ENCODE data around the gene SIVA1.

SIVA1 gene

DNA sequence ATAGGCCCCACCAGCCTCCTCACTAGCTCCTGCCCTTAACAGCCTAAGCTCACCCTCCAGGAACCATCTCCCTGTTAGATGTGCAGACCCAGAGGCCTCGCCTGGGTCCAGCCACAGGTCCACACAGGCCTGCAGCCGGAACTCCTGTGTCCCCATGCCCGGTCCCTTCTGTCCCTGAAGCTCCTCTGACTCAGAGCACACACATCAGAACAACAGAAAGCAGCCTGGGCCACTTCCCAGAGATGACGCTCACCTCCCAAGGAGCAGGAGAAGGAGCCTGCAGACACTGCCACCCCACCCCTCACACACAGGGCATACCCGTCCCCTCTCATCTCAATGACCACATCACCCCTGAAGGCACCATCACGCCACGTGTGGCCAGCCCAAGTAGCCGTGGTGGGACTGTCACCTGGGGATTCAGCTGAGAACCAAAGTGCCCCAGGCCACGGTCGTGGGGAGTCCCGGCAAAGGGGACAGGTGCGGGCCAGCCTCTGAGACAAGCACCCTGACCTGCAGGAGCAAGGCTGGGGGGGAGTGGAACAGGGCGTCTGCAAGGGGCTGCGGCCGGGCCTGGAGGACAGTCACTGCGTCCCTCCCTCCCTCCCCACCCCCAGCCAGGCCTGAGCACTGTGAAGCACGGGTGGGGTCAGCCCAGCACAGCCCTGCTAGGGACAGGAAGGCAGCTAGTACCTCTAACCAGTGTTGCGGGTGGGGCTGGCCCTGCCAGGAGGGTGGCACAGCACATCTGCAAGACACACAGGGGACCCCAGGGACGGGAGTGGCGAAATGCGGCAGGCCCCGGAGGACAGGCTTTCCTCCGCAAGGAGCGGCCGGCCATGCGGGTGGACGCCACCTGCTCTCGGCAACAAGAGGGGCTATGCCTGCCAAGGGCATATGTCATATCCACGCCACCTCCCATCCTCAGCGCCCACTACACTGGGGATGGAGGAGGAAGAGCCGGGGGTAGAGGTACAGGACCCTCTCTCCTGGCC is 37.1 kb downstream of the SIVA1 start:
- Mint-ChIP-seq H3K4me3 (no peak overlapping the region), H3K9me3 (no peaks in the 10 kb centered on the region), H3K27me3 (ENCODE audit: low read depth) (no peaks in the 10 kb centered on the region), H3K27ac (no peak overlapping the region), H3K4me1 (ENCODE audit: low read depth) (peaks cover 21% of the 10 kb centered on the region), H3K36me3 (ENCODE audit: low read depth) (peaks cover 13% of the 10 kb centered on the region)
- DNase-seq (ENCODE audit: low spot score): no peak

DNA sequence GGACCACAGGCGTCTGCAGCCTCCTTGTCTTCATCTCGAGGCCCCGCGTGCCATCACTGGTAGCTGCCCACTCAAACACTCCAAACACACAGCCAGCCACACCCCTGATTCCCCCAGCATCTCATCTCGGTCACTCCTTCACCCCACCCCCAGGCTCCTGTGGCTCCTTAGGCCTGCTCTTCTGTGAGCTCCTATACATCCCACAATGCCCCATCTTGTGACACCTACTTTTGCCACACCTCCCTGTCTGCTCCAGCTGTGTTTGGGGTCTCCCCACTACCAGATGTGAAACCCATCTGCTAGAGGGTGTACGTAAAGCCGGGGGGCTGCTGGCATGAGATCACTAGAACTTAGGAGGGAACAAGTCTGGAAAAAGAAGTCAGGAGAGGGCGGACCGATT is 38.5 kb downstream of the SIVA1 start:
- Mint-ChIP-seq H3K4me1 (ENCODE audit: low read depth) (peaks cover 25% of the 10 kb centered on the region), H3K27me3 (ENCODE audit: low read depth) (no peaks in the 10 kb centered on the region), H3K4me3 (peak overlapping the region; percentile 27), H3K9me3 (no peaks in the 10 kb centered on the region), H3K36me3 (ENCODE audit: low read depth) (peaks cover 13% of the 10 kb centered on the region), H3K27ac (no peak overlapping the region)
- DNase-seq (ENCODE audit: low spot score): no peak

DNA sequence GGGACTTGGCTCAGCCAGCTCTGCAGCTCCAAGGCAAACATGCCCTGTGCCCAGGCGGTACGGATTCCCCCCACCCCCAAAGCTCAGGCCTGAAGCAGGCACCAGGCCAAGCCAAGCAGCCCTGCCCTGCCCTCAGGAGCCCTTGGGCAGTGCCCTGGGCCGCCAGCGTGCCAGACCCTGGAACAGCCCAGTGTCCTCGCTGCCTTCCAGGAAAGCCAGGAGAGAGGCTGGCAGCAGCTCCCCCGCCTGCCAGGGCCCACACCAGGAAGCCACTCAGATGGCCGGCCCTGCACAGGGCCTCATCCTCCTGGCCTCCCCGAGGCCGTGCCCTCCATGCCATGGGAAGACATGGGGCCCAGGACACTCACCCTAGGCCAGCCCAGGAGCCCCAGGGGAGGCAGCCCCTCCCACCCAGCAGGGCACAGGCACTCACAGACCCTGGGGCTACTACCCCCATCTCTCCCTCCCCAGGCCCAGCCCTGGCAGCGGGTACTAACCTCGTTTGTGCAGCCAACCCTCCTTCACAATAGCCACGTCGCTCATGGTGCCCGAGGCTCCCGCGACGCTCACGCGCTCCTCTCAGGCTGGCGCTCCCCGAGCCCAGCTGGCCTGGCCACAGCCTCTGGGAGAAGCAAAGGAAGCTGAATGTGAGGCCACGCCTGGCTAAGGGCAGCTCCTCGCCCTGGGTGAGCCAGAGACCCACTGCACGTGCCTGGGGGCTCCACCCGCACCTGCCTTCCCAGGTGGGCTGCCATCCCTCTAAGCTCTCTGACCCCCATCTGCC is 39.3 kb downstream of the SIVA1 start:
- Mint-ChIP-seq H3K27me3 (ENCODE audit: low read depth) (no peaks in the 10 kb centered on the region), H3K9me3 (no peaks in the 10 kb centered on the region), H3K4me1 (ENCODE audit: low read depth) (peaks cover 25% of the 10 kb centered on the region), H3K27ac (no peak overlapping the region), H3K4me3 (no peak overlapping the region), H3K36me3 (ENCODE audit: low read depth) (peaks cover 13% of the 10 kb centered on the region)
- DNase-seq (ENCODE audit: low spot score): no peak

DNA sequence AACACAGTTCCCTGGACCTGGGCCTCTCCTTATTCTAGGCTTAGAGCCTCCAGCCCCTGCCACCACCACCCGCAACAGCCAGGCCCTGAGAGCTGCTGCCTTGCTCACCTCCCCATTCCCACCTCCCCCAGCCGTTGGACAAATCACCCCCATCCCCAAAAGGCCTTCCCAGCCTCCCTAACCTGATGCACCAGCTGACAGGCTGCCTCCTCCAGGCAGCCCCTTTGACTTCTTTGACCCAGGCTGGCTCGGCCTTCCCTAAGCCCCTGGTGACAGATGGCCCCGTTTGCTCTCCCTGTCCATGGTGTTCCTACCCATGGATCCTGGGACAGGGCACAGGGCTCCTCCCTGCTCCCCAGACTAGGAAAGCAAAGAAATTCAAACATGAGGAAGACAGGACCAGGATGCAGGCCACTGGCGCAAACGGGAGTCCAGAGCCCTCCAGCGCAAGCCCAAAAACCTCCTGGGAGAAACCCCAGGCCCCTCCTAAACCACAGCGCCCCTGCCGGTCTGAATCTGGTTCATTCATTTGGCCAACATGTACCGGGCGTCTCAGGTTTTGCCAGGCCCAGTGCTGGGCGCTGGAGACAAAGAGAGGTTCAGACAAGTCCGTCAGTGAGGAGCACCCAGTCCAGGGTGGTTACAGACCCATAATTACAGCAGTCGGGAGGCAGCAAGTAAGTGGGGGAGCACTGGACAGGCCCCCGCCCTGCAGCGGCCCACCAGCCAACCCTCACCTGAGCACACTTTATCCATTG is 40.2 kb downstream of the SIVA1 start:
- H3K27me3 Mint-ChIP-seq (ENCODE audit: low read depth): no peaks in the 10 kb centered on the region
- peaks cover 13% of the 10 kb centered on the region for H3K36me3 Mint-ChIP-seq (ENCODE audit: low read depth)
- peak overlapping the region; percentile 20 for H3K27ac Mint-ChIP-seq
- H3K4me3 Mint-ChIP-seq: peak overlapping the region; percentile 91
- H3K4me1 Mint-ChIP-seq (ENCODE audit: low read depth): peaks cover 25% of the 10 kb centered on the region
- no peaks in the 10 kb centered on the region for H3K9me3 Mint-ChIP-seq
- DNase-seq (ENCODE audit: low spot score): no peak

DNA sequence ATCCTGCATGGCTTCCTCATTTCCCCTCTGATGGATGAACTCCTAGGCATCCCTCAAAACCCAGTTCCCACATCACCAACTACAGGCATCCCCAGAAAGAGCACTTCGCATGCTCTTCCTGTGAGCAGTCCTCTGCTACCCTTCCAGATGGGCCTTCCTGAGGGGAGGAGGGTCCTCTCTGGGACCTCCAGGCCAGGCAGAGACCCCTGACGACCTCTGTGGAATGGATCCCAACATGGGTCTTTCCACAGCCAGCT is 40.7 kb downstream of the SIVA1 start:
- Mint-ChIP-seq H3K4me1 (ENCODE audit: low read depth) (peaks cover 27% of the 10 kb centered on the region), H3K27ac (peak overlapping the region; percentile 20), H3K9me3 (no peaks in the 10 kb centered on the region), H3K27me3 (ENCODE audit: low read depth) (no peaks in the 10 kb centered on the region), H3K4me3 (peak overlapping the region; percentile 91), H3K36me3 (ENCODE audit: low read depth) (peaks cover 13% of the 10 kb centered on the region)
- DNase-seq (ENCODE audit: low spot score): no peak

DNA sequence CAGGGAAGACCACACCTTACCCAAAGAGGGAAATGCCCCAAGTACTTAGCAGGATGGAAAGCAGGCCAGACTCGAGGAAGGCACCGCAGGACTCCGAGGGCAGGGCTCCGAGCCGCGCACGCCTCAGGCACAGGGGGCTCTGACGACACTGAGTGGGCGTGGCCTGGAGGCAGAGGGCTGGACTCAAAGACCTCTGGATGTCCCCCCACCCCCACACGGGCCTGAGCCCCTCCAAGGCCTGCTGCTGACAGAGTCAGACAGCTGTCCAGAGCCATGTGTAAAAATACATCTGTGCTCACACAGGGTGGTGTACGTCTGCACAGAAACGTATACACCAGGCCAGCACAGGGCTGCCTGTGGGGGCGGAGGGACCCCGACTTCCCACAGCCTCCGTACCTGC is 41.2 kb downstream of the SIVA1 start:
- DNase-seq (ENCODE audit: low spot score): peak; percentile 33
- Mint-ChIP-seq H3K9me3 (no peaks in the 10 kb centered on the region), H3K4me3 (peak overlapping the region; percentile 91), H3K4me1 (ENCODE audit: low read depth) (peaks cover 32% of the 10 kb centered on the region), H3K36me3 (ENCODE audit: low read depth) (peaks cover 13% of the 10 kb centered on the region), H3K27me3 (ENCODE audit: low read depth) (no peaks in the 10 kb centered on the region), H3K27ac (peak overlapping the region; percentile 75)

DNA sequence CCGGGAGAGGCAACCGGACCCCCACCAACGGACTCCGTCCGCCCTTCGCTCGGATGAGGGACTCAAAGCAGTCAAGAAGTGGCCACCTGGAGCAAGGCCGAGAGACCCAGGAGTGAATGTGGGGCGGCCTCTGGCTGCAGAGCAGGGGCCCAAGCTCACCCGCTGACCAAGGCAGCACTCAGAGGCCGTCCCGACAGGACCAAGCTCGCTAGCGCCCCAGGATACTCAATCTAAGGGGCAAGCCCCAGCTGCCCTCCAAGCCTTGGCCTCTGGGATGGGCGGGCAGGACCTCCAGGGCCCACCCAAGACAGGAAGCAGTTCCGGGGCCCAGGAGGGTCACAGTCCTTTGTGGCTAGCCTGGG is 41.7 kb downstream of the SIVA1 start:
- Mint-ChIP-seq H3K9me3 (no peaks in the 10 kb centered on the region), H3K36me3 (ENCODE audit: low read depth) (peaks cover 13% of the 10 kb centered on the region), H3K4me1 (ENCODE audit: low read depth) (peaks cover 34% of the 10 kb centered on the region), H3K4me3 (peak overlapping the region; percentile 91), H3K27ac (peak overlapping the region; percentile 77), H3K27me3 (ENCODE audit: low read depth) (peaks cover 2% of the 10 kb centered on the region)
- DNase-seq (ENCODE audit: low spot score): no peak

DNA sequence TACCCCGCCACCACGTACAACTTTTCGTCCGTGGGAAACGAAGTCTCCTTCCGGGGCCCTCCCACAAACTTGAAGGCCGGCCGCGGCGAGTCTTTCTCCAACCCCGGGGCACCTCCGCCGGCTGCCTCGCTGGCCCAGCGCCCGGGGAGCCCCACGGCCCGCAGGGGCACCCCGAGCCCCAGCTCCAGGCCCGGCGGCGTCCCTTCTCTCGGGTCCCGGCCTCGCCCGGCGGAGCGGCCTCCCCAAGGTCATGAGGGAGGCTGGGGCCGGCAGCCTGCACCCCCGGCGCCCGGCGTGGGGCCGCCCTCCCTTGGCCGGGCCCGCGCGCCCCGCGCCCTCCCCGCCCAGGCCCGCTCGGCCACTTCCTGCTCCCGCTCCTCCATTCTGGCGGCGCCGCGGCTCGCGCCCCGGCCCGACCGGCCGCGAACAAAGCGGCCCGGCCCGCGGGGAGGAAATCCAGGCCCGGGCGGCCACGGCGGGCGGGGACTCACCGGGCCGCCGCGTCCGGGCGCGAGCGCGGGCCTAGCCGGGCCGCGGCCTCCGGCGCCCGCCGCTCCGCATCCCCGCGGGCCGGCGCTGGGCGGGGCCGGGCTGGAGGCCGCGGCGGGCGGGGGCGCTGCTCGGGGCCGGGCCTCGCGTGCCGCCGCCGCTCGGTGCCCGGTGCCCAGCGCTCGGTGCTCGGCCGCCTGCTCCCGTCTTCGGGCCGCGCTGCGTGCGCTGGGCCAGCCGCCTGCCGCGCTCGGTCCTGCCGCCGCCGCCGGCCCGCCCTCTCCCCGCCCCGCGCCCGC is 42.2 kb downstream of the SIVA1 start, which contains the start of gene AKT1:
Gene AKT1 (minus strand): TSS at position 756 of the 788 bp plus-strand sequence. CDS start 3,105 bp downstream, outside the sequence.
- H3K36me3 Mint-ChIP-seq (ENCODE audit: low read depth): peaks cover 13% of the 10 kb centered on the region
- H3K4me1 Mint-ChIP-seq (ENCODE audit: low read depth): peaks cover 37% of the 10 kb centered on the region
- H3K27ac Mint-ChIP-seq: peak within 1 kb of the TSS; percentile 77
- DNase-seq (ENCODE audit: low spot score): peak; percentile 43
- peaks cover 3% of the 10 kb centered on the region for H3K27me3 Mint-ChIP-seq (ENCODE audit: low read depth)
- peak within 1 kb of the TSS; percentile 91 for H3K4me3 Mint-ChIP-seq
- H3K9me3 Mint-ChIP-seq: no peaks in the 10 kb centered on the region

DNA sequence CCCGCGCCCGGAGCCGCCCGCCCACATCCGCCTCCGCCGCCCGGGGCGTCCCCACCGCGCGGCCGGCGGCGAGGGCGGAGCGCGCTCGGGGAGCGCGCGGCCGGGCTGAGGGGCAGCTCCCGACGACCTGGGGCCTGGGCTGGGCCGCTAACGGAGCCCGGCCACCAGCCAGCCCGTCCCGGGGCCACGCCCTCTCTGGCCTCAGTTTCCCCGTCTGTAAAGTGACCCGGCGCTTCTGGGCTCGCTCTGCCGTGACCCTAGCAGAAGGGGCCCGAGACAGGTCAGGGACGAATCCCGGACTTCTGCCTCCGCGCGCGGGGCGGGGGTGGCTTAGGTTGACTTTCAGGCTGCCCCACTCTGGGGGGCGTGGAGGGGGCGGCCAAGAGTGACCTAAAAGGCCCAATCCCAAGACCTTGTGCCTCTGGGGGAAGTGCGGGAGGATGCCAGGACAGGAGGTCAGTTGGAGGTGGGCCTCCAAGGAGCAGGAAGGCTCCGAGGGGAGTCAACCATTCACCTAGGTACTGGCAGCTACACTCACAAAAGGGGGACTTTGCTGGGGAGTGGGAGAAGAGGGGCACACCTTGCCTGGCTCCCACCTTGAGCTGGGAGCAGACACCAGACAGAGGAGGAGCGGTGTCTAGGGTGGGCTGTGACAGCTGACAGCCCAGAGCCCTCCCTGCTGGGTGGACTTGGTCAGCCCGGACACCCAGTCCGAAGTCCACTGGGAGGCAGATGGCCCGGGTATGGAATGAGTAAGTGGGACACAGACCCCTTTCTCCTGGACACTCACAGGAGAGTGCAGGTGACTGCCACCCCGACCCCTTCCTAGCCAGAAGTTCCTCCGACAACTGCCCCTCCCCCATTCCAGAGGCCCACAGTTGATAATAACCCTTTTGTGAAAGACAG is 43.1 kb downstream of the SIVA1 start:
- no peaks in the 10 kb centered on the region for H3K9me3 Mint-ChIP-seq
- H3K4me1 Mint-ChIP-seq (ENCODE audit: low read depth): peaks cover 35% of the 10 kb centered on the region
- H3K27me3 Mint-ChIP-seq (ENCODE audit: low read depth): peaks cover 3% of the 10 kb centered on the region
- H3K27ac Mint-ChIP-seq: peak overlapping the region; percentile 61
- DNase-seq (ENCODE audit: low spot score): peak; percentile 46
- H3K4me3 Mint-ChIP-seq: peak overlapping the region; percentile 64
- H3K36me3 Mint-ChIP-seq (ENCODE audit: low read depth): peaks cover 10% of the 10 kb centered on the region

DNA sequence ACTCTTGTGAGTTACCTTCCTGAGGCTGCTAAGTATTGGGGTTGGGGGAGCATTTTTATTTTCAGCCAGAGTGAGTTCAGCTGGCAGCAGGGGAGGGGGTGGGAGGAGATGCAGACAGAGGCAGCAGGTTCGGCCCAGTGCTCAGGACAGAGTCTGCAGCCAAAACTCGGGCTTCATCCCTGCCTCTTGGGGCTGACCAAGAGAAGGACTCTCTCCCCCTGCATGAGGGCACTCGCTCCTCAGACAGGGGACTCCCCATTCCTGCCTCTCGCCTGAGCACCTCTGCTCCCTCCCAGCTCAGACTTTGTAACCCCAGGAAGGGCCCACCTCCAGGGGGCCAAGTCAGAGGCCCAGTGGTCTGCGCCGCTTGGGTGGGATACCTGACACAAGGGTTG is 43.7 kb downstream of the SIVA1 start:
- Mint-ChIP-seq H3K9me3 (no peaks in the 10 kb centered on the region), H3K27ac (peak overlapping the region; percentile 61), H3K4me1 (ENCODE audit: low read depth) (peaks cover 33% of the 10 kb centered on the region), H3K36me3 (ENCODE audit: low read depth) (peaks cover 5% of the 10 kb centered on the region), H3K27me3 (ENCODE audit: low read depth) (peaks cover 3% of the 10 kb centered on the region), H3K4me3 (peak overlapping the region; percentile 64)
- no peak for DNase-seq (ENCODE audit: low spot score)

DNA sequence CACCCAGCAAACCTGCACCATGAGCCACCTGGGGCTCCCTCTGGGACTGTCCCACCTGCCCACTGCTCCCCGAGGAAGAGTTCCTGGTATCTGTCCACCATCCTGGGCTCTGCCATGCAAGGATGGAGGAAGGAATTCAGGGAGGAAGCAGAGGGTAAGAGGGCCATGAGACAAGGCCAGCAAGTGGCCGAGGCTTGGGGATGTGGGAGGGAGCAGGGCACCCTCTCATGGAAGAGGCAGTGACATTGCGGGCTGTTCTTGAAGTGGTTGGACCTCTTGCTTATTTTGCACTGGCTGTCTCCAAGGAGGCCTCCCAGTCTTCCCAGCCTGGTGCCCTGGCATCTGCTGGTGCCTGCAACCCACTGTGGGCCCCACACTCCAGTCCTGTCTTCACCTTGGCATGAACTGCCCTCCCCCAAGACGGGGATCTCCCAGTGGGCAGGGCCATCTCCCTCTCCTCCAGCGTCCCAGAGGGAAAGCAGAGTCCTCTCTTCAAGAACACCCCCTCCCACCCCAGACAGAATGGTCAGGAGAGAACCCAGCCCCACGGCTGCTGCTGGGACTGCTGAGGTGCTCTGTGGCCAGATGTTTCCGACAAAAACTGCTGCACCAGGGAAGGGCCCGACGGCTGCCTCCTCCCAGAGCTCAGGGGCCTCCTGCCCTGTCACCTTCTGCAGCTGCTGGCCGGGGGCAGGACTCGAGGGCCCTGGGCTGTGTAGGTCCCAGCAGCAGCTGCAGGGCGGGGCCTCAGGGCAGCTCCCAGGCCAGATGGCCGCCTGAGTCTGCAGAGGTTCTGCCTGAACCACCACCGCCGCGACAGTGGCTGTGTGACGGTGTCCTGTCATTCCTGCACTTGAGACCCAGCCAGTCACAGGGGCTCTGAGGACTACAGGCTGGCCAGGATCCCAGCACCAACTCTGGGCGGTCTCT is 44.4 kb downstream of the SIVA1 start:
- peaks cover 33% of the 10 kb centered on the region for H3K4me1 Mint-ChIP-seq (ENCODE audit: low read depth)
- peaks cover 5% of the 10 kb centered on the region for H3K36me3 Mint-ChIP-seq (ENCODE audit: low read depth)
- DNase-seq (ENCODE audit: low spot score): no peak
- H3K9me3 Mint-ChIP-seq: no peaks in the 10 kb centered on the region
- H3K4me3 Mint-ChIP-seq: peak overlapping the region; percentile 64
- peaks cover 3% of the 10 kb centered on the region for H3K27me3 Mint-ChIP-seq (ENCODE audit: low read depth)
- H3K27ac Mint-ChIP-seq: no peak overlapping the region
